Psoas muscle (tissue), 8 donors: ENCODE data around the gene DAO. TPM values are rescaled to one million over a fixed set of nuclear protein-coding genes. Genes with fewer than 3 reads are reported as not detected.
"Not testable (repeated sequence)": the region's sequence is repeated elsewhere in the genome, so short reads cannot be mapped to it uniquely, and the experiment has no call there.

ENCODE experiments used
- ATAC-seq, 4 donors: fragments of 200-7000 bp; cut with Tn5 transposase; one replicate each; pipeline ENCODE4 v1.9.1; 2020; ENCODE audit warnings: moderate library complexity in 3 of 4, mild to moderate bottlenecking in 2 of 4
- DNase-seq, 2 donors: peaks; one replicate each; pipeline ENCODE4 v3.0.0-alpha.2; 2020
- H3K27ac ChIP-seq: fragments of 200-600 bp; one replicate; pipeline ENCODE4 v1.8.0; 2022
- H3K27me3 ChIP-seq, 3 donors: fragments of 200-600 bp in 1 of 3; one replicate each; pipeline versions ENCODE4 v1.6.1 to v1.8.0; 2013 to 2022; ENCODE audit warnings: low read length in 2 of 3, mild to moderate bottlenecking in 2 of 3, moderate library complexity in 1 of 3; ENCODE audit not compliant: insufficient read depth in 3 of 3
- H3K36me3 ChIP-seq, 2 donors: fragments of 200-600 bp in 1 of 2; one replicate each; pipeline versions ENCODE4 v1.6.1 to v1.8.0; 2013 to 2022; ENCODE audit warnings: low read depth in 1 of 2, mild to moderate bottlenecking in 1 of 2, moderate library complexity in 1 of 2; ENCODE audit not compliant: insufficient read depth in 1 of 2
- H3K4me1 ChIP-seq: fragments of 200-600 bp; one replicate; pipeline ENCODE4 v1.8.0; 2022
- H3K4me3 ChIP-seq: fragments of 200-600 bp; one replicate; pipeline ENCODE4 v1.8.0; 2022; ENCODE audit warnings: mild to moderate bottlenecking
- H3K9me3 ChIP-seq: fragments of 200-600 bp; one replicate; pipeline ENCODE4 v1.8.0; 2022
- WGBS, 3 donors: extraction: QIAGEN DNeasy Blood & Tissue Kit; methylation state at CpG; one replicate each; pipeline versions ENCODE4 v1.1.6 to v1.1.7; 2013; 5-methylcytosine and 5-hydroxymethylcytosine counted together
- intact Hi-C, 2 donors: fragments of 100-400 bp; cut with DNase I; formaldehyde crosslinking; loops; one replicate each; pipeline versions ENCODE4 v1.11.0 to v1.14.2; 2022
- polyA plus RNA-seq, 3 donors: library from polyadenylated mRNA; stranded (reverse); fragments of 200-250 nt; gene quantifications; one replicate each; pipeline ENCODE4 v1.2.3, GENCODE V29; 2013
- total RNA-seq, 4 donors: library from RNA; stranded (reverse); fragmentation: NEBNext Ultra II Directional in 2 of 4; extraction: Animal tissue kit (Norgen Biotek cat#: 25700) in 2 of 4; gene quantifications; one replicate each; pipeline versions ENCODE4 v1.2.1 to v1.2.4, GENCODE V29; 2021 to 2023
- TF ChIP-seq, protein P1 (sequence below): fragments of 200-600 bp; IDR thresholded peaks from one replicate; pipeline ENCODE4 v1.8.0; 2022; ENCODE audit warnings: antibody characterized with exemption
- donor health status: healthy with polysubstance abuse.
- donor health status: DM: no; HTN: no; CAD: no; lungs with moderate emphysema.
- donor health status: Bipolar disorder and iron deficiency.
- donor health status: healthy.
- donor health status: DM: yes; HTN: yes; CAD: no.
- donor health status: DM: no; HTN: no; CAD: no.
- donor health status: DM: no; HTN: no; CAD: no.
- donor health status: DM: yes; HTN: yes; CAD: no.

Gene DAO
- total and polyA plus RNA-seq, 7 donors = not detected

DNA sequence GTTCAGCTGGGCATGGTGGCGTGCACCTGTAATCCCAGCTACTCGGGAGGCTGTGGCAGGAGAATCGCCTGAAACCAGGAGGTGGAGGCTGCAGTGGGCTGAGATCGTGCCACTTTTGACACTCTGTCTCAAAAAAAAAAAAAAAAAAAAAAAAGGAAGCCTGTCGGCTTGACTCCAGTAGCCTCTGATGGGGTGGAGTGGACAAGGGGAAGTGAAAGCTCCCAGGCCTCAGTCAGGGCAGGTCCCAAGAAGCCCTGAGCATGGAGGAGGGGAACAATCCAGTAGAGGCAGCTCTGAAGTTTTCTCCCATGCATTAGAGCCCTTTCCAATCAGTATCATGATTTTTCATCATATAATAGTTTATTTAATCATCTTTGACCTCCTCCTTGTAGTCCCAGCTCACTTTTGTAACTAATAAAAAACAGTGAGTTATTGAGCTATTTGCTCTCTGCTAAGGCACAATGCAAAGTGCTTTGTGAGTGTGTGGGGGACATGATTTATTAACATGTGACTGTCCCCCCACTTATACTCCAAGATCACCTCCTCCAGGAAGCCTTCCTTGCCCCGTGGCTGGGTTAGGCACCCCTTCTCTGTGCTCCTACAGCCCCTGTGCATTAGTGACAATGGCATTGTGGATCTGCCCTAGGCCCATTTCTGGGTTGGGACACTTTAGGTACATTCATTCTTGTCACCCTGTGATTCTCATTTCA is 17.9 kb upstream of the DAO start:
- intact Hi-C loops = loop anchor here in 1 of 2 donors (5.0 kb wide), 1 partner anchor 85 kb away; no protein-coding TSS in a partner anchor
- TF ChIP-seq, protein P1, sequence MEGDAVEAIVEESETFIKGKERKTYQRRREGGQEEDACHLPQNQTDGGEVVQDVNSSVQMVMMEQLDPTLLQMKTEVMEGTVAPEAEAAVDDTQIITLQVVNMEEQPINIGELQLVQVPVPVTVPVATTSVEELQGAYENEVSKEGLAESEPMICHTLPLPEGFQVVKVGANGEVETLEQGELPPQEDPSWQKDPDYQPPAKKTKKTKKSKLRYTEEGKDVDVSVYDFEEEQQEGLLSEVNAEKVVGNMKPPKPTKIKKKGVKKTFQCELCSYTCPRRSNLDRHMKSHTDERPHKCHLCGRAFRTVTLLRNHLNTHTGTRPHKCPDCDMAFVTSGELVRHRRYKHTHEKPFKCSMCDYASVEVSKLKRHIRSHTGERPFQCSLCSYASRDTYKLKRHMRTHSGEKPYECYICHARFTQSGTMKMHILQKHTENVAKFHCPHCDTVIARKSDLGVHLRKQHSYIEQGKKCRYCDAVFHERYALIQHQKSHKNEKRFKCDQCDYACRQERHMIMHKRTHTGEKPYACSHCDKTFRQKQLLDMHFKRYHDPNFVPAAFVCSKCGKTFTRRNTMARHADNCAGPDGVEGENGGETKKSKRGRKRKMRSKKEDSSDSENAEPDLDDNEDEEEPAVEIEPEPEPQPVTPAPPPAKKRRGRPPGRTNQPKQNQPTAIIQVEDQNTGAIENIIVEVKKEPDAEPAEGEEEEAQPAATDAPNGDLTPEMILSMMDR = no peak
- 75 to 84% (median 78%) methylated on average over 6 of the region's 6 CpGs for WGBS, 3 donors
- Histone ChIP-seq H3K4me3 (no peak overlapping the region), H3K27me3 (no peaks in the 10 kb centered on the region), H3K27ac (no peak overlapping the region), H3K36me3 (no peaks in the 10 kb centered on the region), H3K4me1 (peaks cover 5% of the 10 kb centered on the region), H3K9me3 (no peaks in the 10 kb centered on the region)
- ATAC-seq (no peak), DNase-seq (no peak)

DNA sequence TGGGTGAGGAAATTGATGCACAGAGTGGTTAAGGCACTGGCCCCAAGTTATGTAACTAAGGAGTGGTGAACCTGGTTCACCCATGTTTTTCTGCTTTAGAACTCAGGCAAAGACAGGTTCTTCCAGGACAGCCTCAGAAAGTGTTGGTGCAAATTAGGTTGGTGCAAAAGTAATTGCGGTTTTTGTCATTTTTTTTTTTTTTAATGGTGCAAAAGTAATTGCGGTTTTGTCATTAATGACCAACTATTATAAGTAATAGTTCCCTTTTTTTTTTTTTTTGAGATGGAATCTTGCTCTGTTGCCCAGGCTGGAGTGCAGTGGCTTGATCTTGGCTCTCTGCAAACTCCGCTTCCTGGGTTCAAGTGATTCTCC is 17.3 kb upstream of the DAO start:
- Histone ChIP-seq H3K4me1 (peaks cover 5% of the 10 kb centered on the region), H3K27me3 (no peaks in the 10 kb centered on the region), H3K4me3 (no peak overlapping the region), H3K36me3 (no peaks in the 10 kb centered on the region), H3K9me3 (no peaks in the 10 kb centered on the region), H3K27ac (no peak overlapping the region)
- no peak for ATAC-seq
- 90 to 98% (median 97%) methylated on average over 3 of the region's 3 CpGs for WGBS, 3 donors
- intact Hi-C loops = loop anchor here in 1 of 2 donors (5.0 kb wide), 1 partner anchor 85 kb away; no protein-coding TSS in a partner anchor
- TF ChIP-seq, protein P1 = no peak
- DNase-seq = no peak

DNA sequence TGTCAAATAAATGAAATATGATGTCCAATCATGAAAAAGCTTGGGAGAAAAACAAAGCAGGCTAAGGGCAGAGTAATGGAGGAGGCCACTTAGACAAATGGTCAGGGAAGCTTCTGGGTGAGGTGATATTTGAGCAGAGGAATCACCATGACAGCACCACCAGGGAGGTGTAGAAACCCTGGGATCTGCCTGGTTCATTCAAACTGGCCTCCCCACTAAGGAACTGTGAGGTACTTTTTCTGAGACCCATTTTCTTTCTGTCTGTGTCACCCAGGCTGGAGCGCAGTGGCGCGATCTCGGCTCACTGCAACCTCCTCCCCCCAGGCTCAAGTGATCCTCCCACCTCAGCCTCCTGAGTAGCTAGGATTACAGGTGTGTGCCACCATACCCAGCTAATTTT is 14.7 kb upstream of the DAO start:
- H3K4me1 ChIP-seq = no peaks in the 10 kb centered on the region
- H3K9me3 ChIP-seq = no peaks in the 10 kb centered on the region
- ATAC-seq = no peak
- H3K36me3 ChIP-seq = no peaks in the 10 kb centered on the region
- H3K4me3 ChIP-seq = no peak overlapping the region
- intact Hi-C loops = no loop called here
- WGBS, 3 donors = 93 to 97% (median 94%) methylated on average over 4 of the region's 4 CpGs
- DNase-seq = no peak
- H3K27ac ChIP-seq = no peak overlapping the region
- TF ChIP-seq, protein P1 = no peak
- no peaks in the 10 kb centered on the region for H3K27me3 ChIP-seq

DNA sequence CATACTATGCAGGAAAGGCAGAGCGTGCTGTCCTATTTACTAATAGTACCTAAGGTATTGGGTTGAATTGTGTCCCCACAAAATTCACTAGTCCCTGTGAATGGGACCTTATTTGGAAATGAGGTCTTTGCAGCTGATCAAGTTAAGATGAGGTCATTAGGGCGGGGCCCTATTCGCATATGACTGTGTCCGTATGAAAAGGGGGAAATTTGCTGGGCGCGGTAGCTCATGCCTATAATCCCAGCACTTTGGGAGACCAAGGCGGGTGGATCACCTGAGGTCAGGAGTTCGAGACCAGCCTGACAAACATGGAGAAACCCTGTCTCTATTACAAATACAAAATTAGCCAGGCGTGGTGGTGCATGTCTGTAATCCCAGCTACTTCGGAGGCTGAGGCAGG is 13.8 kb upstream of the DAO start:
- ATAC-seq, H3K4me3 ChIP-seq, H3K9me3 ChIP-seq, H3K27ac ChIP-seq, H3K27me3 ChIP-seq, H3K36me3 ChIP-seq, DNase-seq, H3K4me1 ChIP-seq, intact Hi-C loops: not testable (repeated sequence)
- WGBS, 3 donors = 86 to 91% (median 89%) methylated on average over 10 of the region's 10 CpGs

GRCh38 chr12:108868781-108869180 is 11.1 kb upstream of the DAO start:
- TF ChIP-seq, protein P1 = no peak
- ATAC-seq = no peak
- H3K4me3 ChIP-seq = no peak overlapping the region
- DNase-seq = no peak
- no peaks in the 10 kb centered on the region for H3K27me3 ChIP-seq
- no peaks in the 10 kb centered on the region for H3K9me3 ChIP-seq
- H3K4me1 ChIP-seq = no peaks in the 10 kb centered on the region
- H3K36me3 ChIP-seq = no peaks in the 10 kb centered on the region
- 89 to 96% (median 93%) methylated on average over 4 of the region's 4 CpGs for WGBS, 3 donors
- intact Hi-C loops = no loop called here
- no peak overlapping the region for H3K27ac ChIP-seq
